Neural cell (in vitro differentiated cells): Measurements from ENCODE around the gene RASGRP4. TPM values are rescaled to one million over a fixed set of nuclear protein-coding genes. Genes with fewer than 3 reads are reported as not detected.

Experiments used
- H2AFZ ChIP-seq: fragments of 200-600, 300-800 bp; sonication (generic), shearing (Covaris generic); 2 replicates; pipeline ENCODE4 v1.6.0; 2014; ENCODE audit warnings: low read depth, mild to moderate bottlenecking, antibody characterized with exemption, low read length, moderate library complexity
- H3F3A ChIP-seq: fragments of 200-600 bp; shearing (Covaris generic); 2 replicates; pipeline ENCODE4 v1.6.1; 2016; ENCODE audit warnings: mild to moderate bottlenecking, moderate library complexity, mixed read lengths, antibody characterized with exemption, low read length; ENCODE audit not compliant: insufficient read depth, poor library complexity, severe bottlenecking
- H3K27ac ChIP-seq: fragments of 200-600, 300-800 bp; sonication (generic), shearing (Covaris generic); 2 replicates; pipeline ENCODE4 v1.5.1; 2014; ENCODE audit warnings: mild to moderate bottlenecking, low read length, moderate library complexity
- H3K27me3 ChIP-seq: fragments of 300-800, 200-600 bp; sonication (generic), shearing (Covaris generic); 2 replicates; pipeline ENCODE4 v1.6.0; 2014; ENCODE audit warnings: mild to moderate bottlenecking, low read depth, low read length, moderate library complexity; ENCODE audit not compliant: insufficient read depth
- H3K36me3 ChIP-seq: fragments of 300-800, 200-600 bp; sonication (generic), shearing (Covaris generic); 2 replicates; pipeline ENCODE4 v1.5.1; 2014; ENCODE audit warnings: mild to moderate bottlenecking, antibody characterized with exemption, low read length, moderate library complexity; ENCODE audit not compliant: insufficient read depth
- H3K4me2 ChIP-seq: fragments of 300-800, 200-600 bp; sonication (generic), shearing (Covaris generic); 2 replicates; pipeline ENCODE4 v1.6.0; 2014; ENCODE audit warnings: mild to moderate bottlenecking, low read length
- H3K4me3 ChIP-seq: fragments of 300-800, 200-600 bp; sonication (generic), shearing (Covaris generic); 2 replicates; pipeline ENCODE4 v1.5.1; 2014; ENCODE audit warnings: mild to moderate bottlenecking, low read length, moderate library complexity
- H3K79me2 ChIP-seq: fragments of 200-600 bp; shearing (Covaris generic); replicated peaks from 2 replicates; pipeline ENCODE4 v1.6.0; 2014; ENCODE audit warnings: mild to moderate bottlenecking, low read length, moderate library complexity; ENCODE audit not compliant: insufficient read depth
- H3K9ac ChIP-seq: fragments of 300-800, 200-600 bp; sonication (generic), shearing (Covaris generic); 2 replicates; pipeline ENCODE4 v1.6.1; 2016; ENCODE audit warnings: mild to moderate bottlenecking, low read length, mixed read lengths
- H3K9me2 ChIP-seq: fragments of 200-600 bp; shearing (Covaris generic); 2 replicates; pipeline ENCODE4 v1.6.1; 2016; ENCODE audit warnings: mild to moderate bottlenecking, low read length, mixed read lengths; ENCODE audit not compliant: insufficient read depth
- H3K9me3 ChIP-seq: fragments of 200-600, 300-800 bp; sonication (generic), shearing (Covaris generic); 2 replicates; pipeline ENCODE4 v1.6.1; 2016; ENCODE audit warnings: mild to moderate bottlenecking, mixed run types, low read length, moderate library complexity, mixed read lengths
- H4K20me1 ChIP-seq: fragments of 200-600 bp; shearing (Covaris generic); 2 replicates; pipeline ENCODE4 v1.6.1; 2016; ENCODE audit warnings: mild to moderate bottlenecking, mixed run types; ENCODE audit not compliant: insufficient read depth
- CTCF ChIP-seq: fragments of 450-650 bp; IDR thresholded peaks from 2 replicates; pipeline ENCODE4 v1.5.1; 2014; ENCODE audit warnings: antibody characterized with exemption, mild to moderate bottlenecking, moderate library complexity; ENCODE audit not compliant: poor library complexity, severe bottlenecking
- EP300 ChIP-seq: fragments of 450-650 bp; conservative IDR thresholded peaks from 2 replicates; pipeline ENCODE4 v1.6.1; 2014; ENCODE audit warnings: antibody characterized with exemption, mild to moderate bottlenecking, moderate library complexity; ENCODE audit not compliant: poor library complexity, severe bottlenecking
- EZH2 ChIP-seq: fragments of 200-600, 300-800 bp; shearing (Covaris generic), sonication (generic); IDR thresholded peaks from 2 replicates; pipeline ENCODE4 v1.6.1; 2014; ENCODE audit warnings: antibody characterized with exemption, low read length, borderline replicate concordance, mild to moderate bottlenecking; ENCODE audit not compliant: insufficient read depth, poor library complexity, severe bottlenecking
- MXI1 ChIP-seq: fragments of 450-650 bp; conservative IDR thresholded peaks from 2 replicates; pipeline ENCODE4 v1.6.1; 2014; ENCODE audit warnings: antibody characterized with exemption, mild to moderate bottlenecking; ENCODE audit not compliant: poor library complexity, severe bottlenecking
- POLR2AphosphoS5 ChIP-seq: IDR thresholded peaks from 2 replicates; pipeline ENCODE4 v1.6.1; 2012
- RAD21 ChIP-seq: fragments of 450-650 bp; conservative IDR thresholded peaks from 2 replicates; pipeline ENCODE4 v1.6.1; 2014; ENCODE audit warnings: antibody characterized with exemption, mild to moderate bottlenecking, moderate library complexity
- REST ChIP-seq: IDR thresholded peaks from 2 replicates; pipeline ENCODE4 v1.6.1; 2012; ENCODE audit warnings: borderline replicate concordance
- SMC3 ChIP-seq: fragments of 450-650 bp; conservative IDR thresholded peaks from 2 replicates; pipeline ENCODE4 v1.6.1; 2014; ENCODE audit warnings: antibody characterized with exemption, mild to moderate bottlenecking, moderate library complexity; ENCODE audit not compliant: poor library complexity
- TAF1 ChIP-seq: IDR thresholded peaks from 2 replicates; pipeline ENCODE4 v1.6.1; 2012; ENCODE audit warnings: low read depth
- polyA plus RNA-seq: library from polyadenylated mRNA; depleted of rRNA; stranded (reverse); fragments of >200 nt; gene quantifications from 2 replicates; pipeline ENCODE4 v1.2.3, GENCODE V29; 2014

Gene RASGRP4
- polyA plus RNA-seq, 1 donor from 2014 or later = not detected

DNA sequence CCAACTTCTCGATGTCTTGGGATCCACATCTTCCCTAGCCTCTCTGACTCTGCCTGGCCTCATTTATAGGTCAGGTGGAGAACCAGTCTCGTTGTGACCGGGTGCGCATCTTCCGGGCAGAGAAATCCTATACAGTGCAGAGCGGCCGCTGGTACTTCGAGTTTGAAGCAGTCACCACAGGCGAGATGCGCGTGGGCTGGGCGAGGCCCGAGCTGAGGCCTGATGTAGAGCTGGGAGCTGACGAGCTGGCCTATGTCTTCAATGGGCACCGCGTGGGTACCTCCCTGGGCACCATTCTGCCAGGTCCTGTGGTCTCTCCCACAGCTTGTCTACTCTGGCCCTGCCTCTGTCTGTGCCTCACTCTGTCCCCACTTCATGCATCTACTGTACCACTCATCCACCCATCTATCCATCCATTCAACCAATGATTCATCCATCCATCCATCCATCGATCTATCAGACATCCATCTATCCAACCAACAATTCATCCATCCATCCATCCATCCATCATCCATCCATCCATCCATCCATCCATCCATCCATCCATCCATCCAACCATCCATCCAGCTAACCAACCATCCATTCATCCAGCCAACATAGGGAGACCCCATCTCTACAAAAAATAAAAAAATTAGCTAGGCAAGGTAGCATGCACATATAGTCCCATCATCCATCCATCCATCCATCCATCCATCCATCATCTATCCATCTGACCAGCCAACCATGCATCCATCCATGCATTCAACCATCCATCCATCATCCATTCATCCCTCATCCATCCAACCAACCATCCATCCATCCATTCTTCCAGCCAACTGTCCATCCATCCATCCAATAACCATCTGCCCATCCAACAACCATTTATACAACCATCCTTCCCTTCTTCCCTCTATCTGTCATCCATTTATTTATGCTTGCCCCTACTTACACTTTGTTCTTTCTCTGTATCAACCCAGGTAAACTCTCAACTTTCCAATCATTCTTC lies 41.8 kb upstream of the RASGRP4 start:
- H2AFZ ChIP-seq = no peak overlapping the region
- TF ChIP-seq EP300 (no peak), SMC3 (no peak), CTCF (no peak), POLR2AphosphoS5 (no peak), RAD21 (no peak), REST (no peak), TAF1 (no peak), EZH2 (no peak), MXI1 (no peak)
- H3K9me3 ChIP-seq = no peaks in the 10 kb centered on the region
- H3K36me3 ChIP-seq = no peaks in the 10 kb centered on the region
- H3K4me3 ChIP-seq = no peak overlapping the region
- H3K4me2 ChIP-seq = no peak overlapping the region
- H3K79me2 ChIP-seq = no peaks in the 10 kb centered on the region
- no peaks in the 10 kb centered on the region for H3F3A ChIP-seq
- H3K9ac ChIP-seq = no peak overlapping the region
- no peak overlapping the region for H3K27ac ChIP-seq
- H4K20me1 ChIP-seq = no peaks in the 10 kb centered on the region
- H3K27me3 ChIP-seq = no peaks in the 10 kb centered on the region
- H3K9me2 ChIP-seq = no peaks in the 10 kb centered on the region

DNA sequence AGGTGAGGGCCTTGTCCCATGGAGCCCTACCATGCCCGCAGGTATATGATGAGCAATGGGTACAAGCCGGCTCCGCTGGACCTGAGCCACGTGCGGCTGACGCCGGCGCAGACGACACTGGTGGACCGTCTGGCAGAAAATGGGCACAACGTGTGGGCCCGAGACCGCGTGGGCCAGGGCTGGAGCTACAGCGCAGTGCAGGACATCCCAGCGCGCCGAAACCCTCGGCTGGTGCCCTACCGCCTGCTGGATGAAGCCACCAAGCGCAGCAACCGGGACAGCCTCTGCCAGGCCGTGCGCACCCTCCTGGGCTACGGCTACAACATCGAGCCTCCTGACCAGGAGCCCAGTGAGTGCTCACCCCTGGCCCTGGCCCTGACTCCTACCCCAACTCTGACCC lies 40.0 kb upstream of the RASGRP4 start:
- Histone ChIP-seq H3K9me2 (no peaks in the 10 kb centered on the region), H3K4me3 (no peak overlapping the region), H2AFZ (no peak overlapping the region), H4K20me1 (no peaks in the 10 kb centered on the region), H3F3A (no peaks in the 10 kb centered on the region), H3K9ac (no peak overlapping the region), H3K4me2 (no peak overlapping the region), H3K27me3 (no peaks in the 10 kb centered on the region), H3K27ac (no peak overlapping the region), H3K9me3 (no peaks in the 10 kb centered on the region), H3K79me2 (no peaks in the 10 kb centered on the region), H3K36me3 (no peaks in the 10 kb centered on the region)
- TF ChIP-seq EP300 (no peak), SMC3 (no peak), POLR2AphosphoS5 (no peak), CTCF (no peak), RAD21 (no peak), EZH2 (no peak), MXI1 (no peak), REST (no peak), TAF1 (no peak)
